Heart right ventricle (tissue), 16 donors: Measurements from ENCODE around the gene PNPO. TPM values are rescaled to one million over a fixed set of nuclear protein-coding genes. Genes with fewer than 3 reads are reported as not detected.

Experiments used
- ATAC-seq, 8 donors: fragments of 200-7000 bp; cut with Tn5 transposase; one replicate each; pipeline ENCODE4 v1.9.1; 2020; ENCODE audit warnings: mild to moderate bottlenecking in 8 of 8, moderate library complexity in 8 of 8, moderate number of reproducible peaks in 1 of 8
- DNase-seq, 2 donors: peaks; one replicate each; pipeline ENCODE4 v3.0.0-alpha.2; 2020
- H3K27ac ChIP-seq, 10 donors: fragments of 200-600 bp; sonication (generic) in 2 of 10; one replicate each; pipeline versions ENCODE4 v1.5.0 to v1.8.0; 2020 to 2022; ENCODE audit warnings: mild to moderate bottlenecking in 3 of 10
- H3K27me3 ChIP-seq, 7 donors: fragments of 200-600 bp; one replicate each; pipeline ENCODE4 v1.8.0; 2021 to 2022; ENCODE audit warnings: mild to moderate bottlenecking in 2 of 7
- H3K36me3 ChIP-seq, 9 donors: fragments of 200-600 bp; sonication (generic) in 1 of 9; one replicate each; pipeline versions ENCODE4 v1.5.0 to v1.8.0; 2020 to 2022; ENCODE audit warnings: mild to moderate bottlenecking in 2 of 9
- H3K4me1 ChIP-seq, 9 donors: fragments of 200-600 bp; sonication (generic) in 1 of 9; one replicate each; pipeline versions ENCODE4 v1.5.0 to v1.8.0; 2020 to 2022; ENCODE audit warnings: mild to moderate bottlenecking in 4 of 9
- H3K4me3 ChIP-seq, 10 donors: fragments of 200-600 bp; sonication (generic) in 2 of 10; one replicate each; pipeline versions ENCODE4 v1.5.0 to v1.8.0; 2020 to 2022; ENCODE audit warnings: mild to moderate bottlenecking in 7 of 10, moderate library complexity in 2 of 10
- H3K9me3 ChIP-seq, 11 donors: fragments of 200-600 bp in 10 of 11; sonication (generic) in 2 of 11; one replicate each; pipeline versions ENCODE4 v1.5.0 to v1.8.0; 2013 to 2022; ENCODE audit warnings: mild to moderate bottlenecking in 2 of 11, control low read depth in 1 of 11, moderate library complexity in 1 of 11
- WGBS, 2 donors: extraction: QIAGEN DNeasy Blood & Tissue Kit; methylation state at CpG; one replicate each; pipeline ENCODE4 v1.1.7; 2013; ENCODE audit warnings: inconsistent platforms in 1 of 2; 5-methylcytosine and 5-hydroxymethylcytosine counted together
- intact Hi-C, 10 donors: fragments of 100-400 bp; cut with DNase I; formaldehyde crosslinking; loops; one replicate each; pipeline versions ENCODE4 v1.11.1 to v1.14.2; 2022
- polyA plus RNA-seq, 2 donors: library from polyadenylated mRNA; stranded (reverse); fragments of 200-250 nt; gene quantifications; one replicate each; pipeline ENCODE4 v1.2.3, GENCODE V29; 2013
- total RNA-seq, 10 donors: library from RNA; stranded (reverse); fragmentation: NEBNext Ultra II Directional in 3 of 10; extraction: Animal tissue kit (Norgen Biotek cat#: 25700) in 3 of 10; gene quantifications; one replicate each; pipeline versions ENCODE4 v1.2.1 to v1.2.4, GENCODE V29; 2021 to 2023
- TF ChIP-seq, protein P1 (sequence below), 9 donors: fragments of 200-600 bp; sonication (generic) in 2 of 9; IDR thresholded peaks; one replicate each; pipeline versions ENCODE4 v1.5.0 to v1.8.0; 2021 to 2022; ENCODE audit warnings: antibody characterized with exemption in 9 of 9, mild to moderate bottlenecking in 5 of 9, moderate library complexity in 1 of 9
- donor health status: Arrhythmogenic right ventricular cardiomyopathy.
- donor health status: ischemic (EF 13 %, LVEDD 7.1; RV severe dilation, severe dysfunction).
- donor health status: healthy with polysubstance abuse.
- donor health status: DM: no; HTN: yes; CAD: no.
- donor health status: DM: no; HTN: no; CAD: no.
- donor health status: ischemic (EF 25% LVEDD 6.9; RV normal size, moderate dysfunction).
- donor health status: ischemic (EF 25% LVEDD 5.7; RV mildly dilated, moderate dysfunction).
- donor health status: healthy.
- donor health status: DM: yes; HTN: yes; CAD: no.
- donor health status: Ischemic cardiomyopathy.
- donor health status: ischemic (EF 35%, LVEDD 5.7; RV mildly dilated, moderate dysfunction).
- donor health status: nonischemic (EF 11% LVEDD 7.7; RV severe dilation, severe dysfunction).
- donor health status: DM: yes; HTN: yes; CAD: no.
- donor health status: PGD.
- donor health status: ischemic (EF 29% LVEDD 5.4; RV normal size, mild dysfunction).
- donor health status: nonischemic (EF 23%, LVEDD 6.1; RV moderate dilation, normal function).

The PNPO gene
- total and polyA plus RNA-seq, 12 donors, result 9.5 to 37.0 (median 29.9) TPM

DNA sequence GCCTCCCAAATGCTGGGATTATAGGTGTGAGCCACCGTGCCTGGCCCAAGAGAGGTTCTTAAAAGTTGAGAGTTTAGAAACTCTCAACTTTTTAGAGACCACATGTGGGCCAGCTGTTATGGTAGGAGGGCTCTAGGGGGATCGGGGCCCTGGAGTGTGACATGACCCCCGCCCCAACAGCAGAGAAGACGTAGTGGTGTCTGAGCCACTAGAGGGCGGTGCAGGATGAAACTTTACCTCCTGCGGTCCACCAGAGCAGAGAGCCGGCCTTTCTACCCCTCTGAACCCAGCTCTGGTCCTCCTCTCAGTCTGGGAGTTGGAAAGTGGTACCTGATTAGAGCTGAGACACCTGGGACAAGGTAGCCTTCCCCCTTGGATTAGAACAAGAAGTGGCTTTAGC is 37.0 kb downstream of the PNPO start:
- DNase-seq (peak; percentile 42), ATAC-seq (peak in 7 of 8 donors; percentile 58 to 77 (median 72))
- peaks cover 0 to 100% (median 65%) of the 10 kb centered on the region in 9 donors for H3K36me3 ChIP-seq
- intact Hi-C loops, result loop anchor here in 9 of 10 donors (1.0 to 2.0 kb wide), 4 partner anchors 32 to 40 kb away; no protein-coding TSS in a partner anchor
- H3K27me3 ChIP-seq, result no peaks in the 10 kb centered on the region
- no peak overlapping the region for H3K4me3 ChIP-seq
- WGBS, 2 donors, result 15 to 27% methylated on average over 7 of the region's 7 CpGs
- TF ChIP-seq, protein P1, sequence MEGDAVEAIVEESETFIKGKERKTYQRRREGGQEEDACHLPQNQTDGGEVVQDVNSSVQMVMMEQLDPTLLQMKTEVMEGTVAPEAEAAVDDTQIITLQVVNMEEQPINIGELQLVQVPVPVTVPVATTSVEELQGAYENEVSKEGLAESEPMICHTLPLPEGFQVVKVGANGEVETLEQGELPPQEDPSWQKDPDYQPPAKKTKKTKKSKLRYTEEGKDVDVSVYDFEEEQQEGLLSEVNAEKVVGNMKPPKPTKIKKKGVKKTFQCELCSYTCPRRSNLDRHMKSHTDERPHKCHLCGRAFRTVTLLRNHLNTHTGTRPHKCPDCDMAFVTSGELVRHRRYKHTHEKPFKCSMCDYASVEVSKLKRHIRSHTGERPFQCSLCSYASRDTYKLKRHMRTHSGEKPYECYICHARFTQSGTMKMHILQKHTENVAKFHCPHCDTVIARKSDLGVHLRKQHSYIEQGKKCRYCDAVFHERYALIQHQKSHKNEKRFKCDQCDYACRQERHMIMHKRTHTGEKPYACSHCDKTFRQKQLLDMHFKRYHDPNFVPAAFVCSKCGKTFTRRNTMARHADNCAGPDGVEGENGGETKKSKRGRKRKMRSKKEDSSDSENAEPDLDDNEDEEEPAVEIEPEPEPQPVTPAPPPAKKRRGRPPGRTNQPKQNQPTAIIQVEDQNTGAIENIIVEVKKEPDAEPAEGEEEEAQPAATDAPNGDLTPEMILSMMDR (IDR thresholded peaks at IDR 0.05), result peak; percentile 54 to 79 (median 75)
- no peak overlapping the region for H3K27ac ChIP-seq
- H3K9me3 ChIP-seq, result no peaks in the 10 kb centered on the region
- H3K4me1 ChIP-seq, result peaks cover 0 to 28% (median 2%) of the 10 kb centered on the region in 9 donors

DNA sequence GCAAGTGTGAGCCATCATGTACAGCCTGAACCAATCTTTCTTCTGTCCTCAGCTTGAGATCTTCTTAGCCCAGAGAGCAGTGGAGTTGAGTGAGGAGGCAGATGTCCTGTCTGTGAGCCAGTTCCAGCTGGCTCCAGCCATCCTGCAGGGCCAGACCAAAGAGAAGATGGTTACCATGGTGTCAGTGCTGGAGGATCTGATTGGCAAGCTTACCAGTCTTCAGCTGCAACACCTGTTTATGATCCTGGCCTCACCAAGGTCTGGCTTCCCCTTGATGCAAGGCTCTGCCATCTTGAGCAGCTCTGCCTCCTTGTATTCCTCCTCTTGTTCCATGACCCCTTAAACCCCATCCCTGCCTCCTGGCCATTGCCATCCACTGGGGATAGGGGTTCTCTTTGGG is 39.2 kb downstream of the PNPO start:
- DNase-seq, result no peak
- no peak for ATAC-seq
- Histone ChIP-seq H3K36me3 (peaks cover 0 to 97% (median 56%) of the 10 kb centered on the region in 9 donors), H3K4me1 (peaks cover 0 to 37% (median 15%) of the 10 kb centered on the region in 9 donors), H3K27ac (no peak overlapping the region), H3K4me3 (no peak overlapping the region), H3K27me3 (no peaks in the 10 kb centered on the region), H3K9me3 (no peaks in the 10 kb centered on the region)
- TF ChIP-seq, protein P1 (IDR thresholded peaks at IDR 0.05), result no peak
- intact Hi-C loops, result loop anchor here in 1 of 10 donors (5.0 kb wide), 1 partner anchor 37 kb away; no protein-coding TSS in a partner anchor

DNA sequence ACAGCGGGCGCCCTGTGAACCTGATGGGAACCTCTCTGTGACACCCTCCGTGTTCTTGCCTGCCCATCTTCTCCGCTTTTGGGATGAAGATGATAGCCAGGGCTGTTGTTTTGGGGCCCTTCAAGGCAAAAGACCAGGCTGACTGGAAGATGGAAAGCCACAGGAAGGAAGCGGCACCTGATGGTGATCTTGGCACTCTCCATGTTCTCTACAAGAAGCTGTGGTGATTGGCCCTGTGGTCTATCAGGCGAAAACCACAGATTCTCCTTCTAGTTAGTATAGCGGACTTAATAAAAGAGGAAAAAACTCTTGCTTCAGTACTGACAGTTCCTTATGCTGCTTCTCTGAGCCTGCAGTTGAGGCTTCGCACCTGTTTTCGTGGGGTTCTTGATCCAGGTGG is 40.1 kb downstream of the PNPO start:
- Histone ChIP-seq H3K27ac (peak overlapping the region in 1 of 10 donors; percentile 22), H3K4me3 (no peak overlapping the region)
- WGBS, 2 donors, result 91 to 93% methylated on average over 9 of the region's 9 CpGs

DNA sequence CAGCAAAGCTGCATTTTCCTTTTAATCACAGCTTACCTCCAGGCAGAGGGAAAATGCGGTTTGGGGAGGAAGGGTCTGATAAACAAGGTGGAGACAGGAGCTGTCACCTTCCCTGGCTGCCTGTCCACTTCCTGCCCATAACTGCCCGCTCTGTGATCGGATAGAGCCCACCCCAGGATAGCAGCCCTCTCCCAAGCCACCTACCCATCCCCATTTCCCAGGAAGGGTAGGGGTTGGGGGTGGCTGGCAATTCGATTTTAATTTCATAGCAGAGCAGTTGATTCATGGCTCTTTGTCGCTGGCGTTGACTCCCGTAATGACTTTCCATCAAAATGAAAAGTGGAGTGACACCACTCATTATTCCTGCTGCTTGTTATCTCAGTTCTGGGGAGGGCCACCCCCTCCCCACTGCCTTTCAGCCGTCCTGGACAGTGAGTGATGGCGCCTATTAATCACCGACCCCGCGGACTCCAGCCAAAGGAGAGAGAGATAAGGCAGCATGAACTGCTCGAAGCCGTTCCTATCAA is 40.8 kb downstream of the PNPO start:
- intact Hi-C loops, result loop anchor here in 1 of 10 donors (5.0 kb wide), 1 partner anchor 35 kb away; no protein-coding TSS in a partner anchor
- DNase-seq (no peak), ATAC-seq (no peak)
- Histone ChIP-seq H3K27ac (no peak overlapping the region), H3K36me3 (peaks cover 0 to 81% (median 41%) of the 10 kb centered on the region in 9 donors), H3K9me3 (no peaks in the 10 kb centered on the region), H3K4me1 (peaks cover 0 to 37% (median 16%) of the 10 kb centered on the region in 9 donors), H3K27me3 (no peaks in the 10 kb centered on the region), H3K4me3 (no peak overlapping the region)
- WGBS, 2 donors, result 57 to 65% methylated on average over 14 of the region's 14 CpGs
- TF ChIP-seq, protein P1 (IDR thresholded peaks at IDR 0.05), result no peak

More for the DNA sequence above, 40.1 kb downstream of the PNPO start:
- peaks cover 0 to 88% (median 47%) of the 10 kb centered on the region in 9 donors for H3K36me3 ChIP-seq
- ATAC-seq, result no peak
- H3K27me3 ChIP-seq, result no peaks in the 10 kb centered on the region
- TF ChIP-seq, protein P1 (IDR thresholded peaks at IDR 0.05), result no peak
- intact Hi-C loops, result loop anchor here in 1 of 10 donors (5.0 kb wide), 1 partner anchor 36 kb away; no protein-coding TSS in a partner anchor
- peaks cover 0 to 37% (median 15%) of the 10 kb centered on the region in 9 donors for H3K4me1 ChIP-seq
- H3K9me3 ChIP-seq, result no peaks in the 10 kb centered on the region
- no peak for DNase-seq
